HG02763 (cell line): ENCODE data around the gene SERPINA1.
"Not testable (repeated sequence)": the region's sequence is repeated elsewhere in the genome, so short reads cannot be mapped to it uniquely, and the experiment has no call there.

ENCODE experiments used
- ATAC-seq: cut with Tn5 transposase; IDR thresholded peaks from one replicate; pipeline ENCODE4 v1.9.1; 2021; ENCODE audit warnings: mild to moderate bottlenecking, moderate library complexity; ENCODE audit not compliant: unreplicated experiment

SERPINA1 gene

DNA sequence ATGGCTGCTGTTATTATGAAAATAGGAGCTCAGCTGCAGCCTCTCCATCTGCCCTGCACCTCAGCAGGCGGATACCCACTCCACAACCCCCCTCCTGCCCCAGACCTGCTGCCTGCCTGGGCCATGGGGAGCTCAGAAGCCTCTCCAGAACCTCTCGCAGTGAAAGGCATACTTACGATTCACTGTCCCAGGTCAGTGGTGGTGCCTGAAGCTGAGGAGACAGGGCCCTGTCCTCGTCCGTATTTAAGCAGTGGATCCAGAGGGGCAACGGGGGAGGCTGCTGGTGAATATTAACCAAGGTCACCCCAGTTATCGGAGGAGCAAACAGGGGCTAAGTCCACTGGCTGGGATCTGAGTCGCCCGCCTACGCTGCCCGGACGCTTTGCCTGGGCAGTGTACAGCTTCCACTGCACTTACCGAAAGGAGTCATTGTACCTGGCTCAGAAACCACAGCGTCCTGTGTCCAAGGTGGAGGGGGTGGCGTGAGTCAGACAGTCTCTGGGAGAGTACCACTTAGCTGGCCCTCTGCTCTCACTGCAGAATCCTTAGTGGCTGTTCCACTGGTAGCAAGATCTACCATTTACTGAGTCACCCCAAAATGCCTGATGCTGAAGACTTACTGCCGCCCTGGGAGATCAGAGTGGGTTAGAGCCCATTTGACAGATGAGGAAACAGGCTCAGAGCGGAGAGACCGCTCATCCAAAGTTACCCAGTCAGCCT, at the start of gene SERPINA1:
SERPINA1 (minus strand) TSS at position 219 of the 720 bp plus-strand sequence. CDS start 5,365 bp downstream, outside the sequence.
- no peak for ATAC-seq

DNA sequence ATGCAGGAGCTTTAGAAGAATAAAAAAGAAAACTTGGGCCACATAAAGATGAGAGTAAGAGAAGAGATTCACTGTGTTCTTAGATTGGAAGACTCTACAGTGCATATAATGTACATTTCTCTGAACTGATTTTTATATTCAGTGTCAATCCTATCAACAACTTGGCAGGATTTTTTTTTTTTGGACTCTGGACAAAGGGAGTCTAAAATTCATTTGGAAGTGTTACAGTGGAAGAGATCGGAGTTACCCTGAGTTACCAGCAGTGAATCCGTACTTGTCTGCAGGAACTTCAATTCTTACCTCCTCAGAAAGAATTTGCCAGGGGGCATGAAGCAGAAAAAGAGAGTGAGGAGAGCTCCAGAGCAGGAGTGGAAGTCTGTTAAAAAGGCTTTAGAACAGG, 40.2 kb upstream of the SERPINA1 start:
- ATAC-seq = no peak

DNA sequence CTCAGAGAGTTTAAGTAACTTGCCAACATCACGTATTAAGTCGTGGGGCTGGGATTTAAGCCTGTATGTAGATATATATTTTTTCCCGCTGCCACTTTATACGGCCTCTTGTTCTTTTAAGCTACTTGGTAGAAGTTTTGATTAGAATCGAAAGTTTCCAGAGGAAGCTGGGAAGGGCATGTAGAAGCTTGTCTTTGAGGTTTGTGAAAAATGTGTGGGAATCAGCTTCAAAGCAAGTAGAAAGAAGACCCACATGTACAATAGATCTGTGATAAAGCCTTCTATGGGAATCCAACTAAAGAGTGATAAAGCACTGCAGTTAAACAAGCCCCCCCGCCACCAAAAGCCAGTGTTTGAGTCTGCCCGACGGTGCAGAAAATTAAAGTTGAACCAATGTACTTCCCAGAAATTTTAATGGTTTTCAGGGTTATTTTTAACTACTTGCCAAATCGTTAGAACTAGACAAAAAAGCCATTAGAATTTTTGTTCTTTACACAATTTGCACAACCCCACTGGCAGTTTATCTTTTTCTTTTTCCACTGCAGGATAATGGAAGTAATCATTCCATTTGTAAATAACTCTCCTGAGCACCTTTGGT, 38.7 kb upstream of the SERPINA1 start:
- ATAC-seq = no peak

DNA sequence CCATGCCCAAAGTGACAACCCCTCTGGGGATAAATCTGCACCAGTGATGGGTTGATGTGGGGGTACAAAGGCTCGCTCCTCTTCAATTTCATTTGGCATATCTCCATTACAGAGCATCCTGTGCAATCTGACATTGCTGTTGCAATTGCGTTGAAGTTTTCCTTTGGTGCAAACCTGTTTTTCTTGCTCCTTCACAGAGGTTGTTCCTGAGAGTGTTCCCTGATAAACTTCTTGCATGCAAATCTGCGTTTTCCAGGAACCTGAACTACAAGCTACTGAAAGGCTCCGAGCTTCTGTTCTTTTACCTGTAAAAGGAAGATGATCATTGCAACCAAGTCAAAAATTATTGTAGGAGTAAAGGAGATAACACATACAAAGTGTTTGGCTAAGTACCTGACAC, 38.1 kb upstream of the SERPINA1 start:
- no peak for ATAC-seq

DNA sequence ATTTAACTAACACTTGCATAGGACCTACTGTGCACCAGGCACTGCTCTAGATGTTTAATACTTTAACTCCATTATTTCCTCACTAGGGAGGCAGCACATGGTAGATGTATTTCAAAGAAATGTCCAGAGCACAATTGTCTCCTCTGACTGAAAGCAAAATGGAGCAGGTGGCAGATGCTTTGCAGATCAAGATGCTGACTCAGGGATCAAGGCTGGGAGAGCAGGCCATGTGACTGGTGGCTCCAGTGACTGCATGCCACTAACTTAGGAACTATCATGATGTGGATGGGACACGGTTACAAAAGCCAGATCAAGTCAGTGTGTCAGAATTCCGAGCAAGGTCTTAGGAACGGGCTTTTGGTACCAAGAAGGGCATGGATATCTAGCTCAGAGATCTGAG, 36.0 kb upstream of the SERPINA1 start:
- no peak for ATAC-seq

DNA sequence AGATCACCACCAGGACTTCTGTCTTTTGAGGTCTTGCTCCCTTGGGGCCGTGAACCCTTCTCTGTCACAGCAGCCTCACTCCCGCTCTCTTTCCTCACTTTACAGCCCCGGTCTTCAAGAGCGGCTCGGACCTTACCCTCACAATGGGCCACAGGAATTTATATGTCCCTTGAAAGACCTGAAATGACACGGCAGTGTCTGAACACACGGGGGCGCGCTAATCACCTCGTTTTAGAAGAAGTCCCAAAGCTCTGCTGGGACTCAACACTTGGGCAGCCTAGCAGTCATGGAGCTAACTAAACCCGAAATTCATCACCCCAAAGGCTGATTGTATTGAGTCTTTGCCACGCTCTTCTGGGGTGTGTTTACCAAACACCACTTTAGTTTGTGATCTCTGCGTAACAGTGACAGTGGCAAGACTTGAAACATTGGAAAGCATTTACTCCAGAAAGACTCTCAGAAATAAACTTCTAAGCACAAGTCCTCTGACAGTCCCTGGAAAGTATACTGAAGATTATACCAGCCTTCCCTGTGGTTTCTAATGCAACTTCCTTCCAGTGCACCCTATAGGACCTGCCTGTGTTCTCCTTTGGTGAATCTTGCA, 35.2 kb upstream of the SERPINA1 start:
- ATAC-seq = no peak

DNA sequence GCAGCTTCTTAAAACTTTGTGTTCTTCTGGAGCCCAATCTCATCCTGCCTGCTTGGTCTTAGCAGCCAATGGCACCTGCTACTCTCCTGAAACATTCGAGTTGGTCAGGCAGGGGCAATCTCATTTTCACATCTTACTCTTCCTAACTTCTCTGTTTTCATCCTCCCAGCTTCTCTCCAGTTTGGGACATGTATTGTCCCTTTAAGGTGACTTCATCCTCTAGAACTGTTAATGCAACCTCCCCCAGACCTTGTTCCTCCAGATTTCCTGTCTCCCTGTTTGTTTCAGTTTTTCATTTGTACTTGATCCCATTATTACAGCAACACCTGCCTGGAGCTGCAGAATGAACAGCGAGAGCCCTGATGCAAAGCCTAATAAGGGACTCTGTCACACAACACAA, 32.9 kb upstream of the SERPINA1 start:
- ATAC-seq = no peak

DNA sequence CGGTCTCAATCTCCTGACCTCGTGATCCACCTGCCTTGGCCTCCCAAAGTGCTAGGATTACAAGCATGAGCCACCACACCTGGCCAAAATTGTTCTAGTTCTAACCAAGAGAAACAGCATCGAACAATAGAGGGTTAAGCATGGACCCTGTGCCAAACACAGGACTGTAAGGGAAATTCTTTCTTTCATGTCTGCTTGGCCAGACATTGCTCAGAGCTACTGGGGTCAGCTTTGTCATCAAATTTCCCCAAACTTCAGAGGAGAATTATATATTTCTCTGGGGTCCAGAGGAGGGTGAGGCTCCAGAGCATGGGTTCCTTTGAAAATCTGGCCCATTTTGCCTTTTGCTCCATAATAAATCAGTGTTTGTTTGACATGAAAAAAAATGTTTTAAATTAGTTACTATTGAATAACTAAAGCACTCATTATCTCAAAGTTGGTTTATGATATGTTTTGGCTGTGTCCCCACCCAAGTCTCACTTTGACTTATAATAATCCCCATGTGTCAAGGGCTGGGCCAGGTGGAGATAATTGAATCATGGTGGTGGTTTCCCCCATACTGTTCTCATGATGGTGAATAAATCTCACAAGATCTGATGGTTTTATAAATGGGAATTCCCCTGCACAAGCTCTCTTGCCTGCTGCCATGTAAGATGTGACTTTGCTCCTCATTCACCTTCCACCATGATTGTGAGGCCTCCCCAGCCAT, 29.2 kb upstream of the SERPINA1 start:
- not testable (repeated sequence) for ATAC-seq

DNA sequence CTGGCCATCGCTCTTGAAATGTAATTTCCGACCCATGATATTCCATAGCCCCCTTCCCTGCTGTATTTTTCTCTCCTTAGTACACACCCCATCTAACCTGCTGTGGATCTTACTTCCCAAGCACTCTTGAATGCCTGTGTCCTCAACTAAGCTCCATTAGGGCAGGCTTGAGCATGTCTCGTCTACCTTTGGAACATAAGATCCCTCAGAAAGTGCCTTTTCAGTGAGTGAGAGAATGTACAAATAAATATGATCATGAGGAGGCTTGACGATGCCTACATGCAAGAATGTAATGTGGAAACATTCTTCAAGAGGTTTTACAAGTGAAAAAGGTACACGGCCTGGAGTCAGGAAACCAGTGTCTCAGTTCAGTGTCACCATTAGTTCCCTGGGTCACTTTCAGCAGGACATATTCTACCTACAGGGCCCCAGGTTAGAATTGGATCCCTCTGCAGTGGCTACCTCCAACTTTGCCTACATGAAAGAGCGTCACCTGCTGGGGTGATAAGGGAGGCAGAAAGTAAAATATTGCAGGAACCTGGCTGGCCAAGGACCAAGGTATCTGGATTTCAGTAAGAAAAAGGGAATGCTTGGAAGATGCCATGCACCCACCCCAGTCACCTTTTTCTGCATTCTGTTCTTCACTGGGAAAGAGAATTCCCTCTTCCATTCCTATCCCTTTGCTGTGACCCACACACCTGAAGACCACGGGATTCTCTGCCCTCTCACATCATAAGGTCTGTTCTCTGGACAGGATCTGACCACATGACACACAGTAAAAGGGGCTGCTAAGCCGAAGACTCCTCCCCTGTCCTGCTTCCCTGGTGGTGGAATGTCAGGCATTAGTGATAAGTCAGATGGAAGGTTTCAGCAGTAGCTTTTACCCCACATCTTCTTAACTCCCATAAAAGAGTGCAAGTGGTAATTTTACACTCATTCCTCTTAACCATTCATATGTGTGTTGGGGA, 24.6 kb upstream of the SERPINA1 start:
- ATAC-seq = no peak

DNA sequence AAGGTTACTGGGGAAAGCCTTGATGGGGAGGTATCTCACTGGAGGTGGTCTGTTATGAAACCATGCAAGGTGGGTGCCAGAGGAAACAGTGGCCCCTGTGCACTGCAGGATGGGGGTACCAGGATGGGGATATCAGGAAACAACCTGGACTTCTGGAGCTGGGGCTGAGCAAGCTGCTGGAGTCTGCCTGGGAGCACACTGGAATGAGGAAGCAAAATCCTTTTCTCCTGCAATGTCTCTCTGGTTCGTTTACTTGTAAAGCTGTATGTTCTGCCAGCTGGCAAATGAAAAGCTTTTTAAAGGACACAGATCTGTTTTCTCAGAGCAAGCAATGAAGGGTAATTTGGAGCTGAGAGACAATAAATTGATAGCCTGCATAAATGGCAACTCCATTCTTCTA, 23.2 kb upstream of the SERPINA1 start:
- no peak for ATAC-seq

DNA sequence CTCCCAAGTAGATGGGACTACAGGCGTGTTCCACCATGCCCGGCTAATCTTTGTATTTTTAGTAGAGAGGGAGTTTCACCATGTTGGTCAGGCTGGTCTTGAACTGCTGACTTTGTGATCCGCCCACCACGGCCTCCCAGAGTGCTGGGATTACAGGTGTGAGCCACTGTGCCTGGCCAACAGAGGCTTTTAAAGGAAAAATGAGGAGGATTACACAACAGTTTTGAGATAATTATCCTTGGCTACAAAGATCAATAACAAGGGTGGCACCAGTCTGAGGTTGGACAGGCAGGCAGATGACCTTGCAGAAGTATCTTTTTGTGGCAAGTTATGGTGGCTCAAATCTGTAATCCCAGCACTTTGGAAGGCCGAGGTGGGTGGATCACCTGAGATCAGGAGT, 21.0 kb upstream of the SERPINA1 start:
- ATAC-seq = not testable (repeated sequence)

DNA sequence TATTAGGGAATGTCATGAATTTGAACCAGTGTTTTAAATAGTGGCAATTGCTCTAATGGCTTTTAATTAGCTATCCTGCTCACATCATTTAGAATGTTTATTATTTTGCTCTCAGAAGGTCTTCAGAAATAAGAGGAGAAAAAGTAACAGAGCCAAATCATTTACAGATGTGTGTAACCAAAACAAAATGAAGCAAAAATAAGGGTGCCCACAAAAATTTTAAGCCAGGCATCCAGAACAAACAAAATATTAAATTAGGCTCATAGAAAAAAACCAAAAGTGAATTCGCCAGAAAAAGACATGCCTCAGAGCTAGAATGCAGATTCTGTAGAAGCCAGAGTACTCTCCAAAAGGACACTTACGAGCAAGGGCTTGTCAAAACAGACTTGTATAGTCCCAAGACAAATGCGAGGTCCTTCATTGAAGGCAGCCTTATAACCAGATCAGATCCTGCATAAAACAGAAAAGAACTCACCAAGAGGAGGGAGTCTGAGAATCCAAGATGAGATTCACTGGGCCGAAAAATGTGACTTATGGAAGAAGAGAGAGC, 20.2 kb upstream of the SERPINA1 start:
- ATAC-seq = no peak

DNA sequence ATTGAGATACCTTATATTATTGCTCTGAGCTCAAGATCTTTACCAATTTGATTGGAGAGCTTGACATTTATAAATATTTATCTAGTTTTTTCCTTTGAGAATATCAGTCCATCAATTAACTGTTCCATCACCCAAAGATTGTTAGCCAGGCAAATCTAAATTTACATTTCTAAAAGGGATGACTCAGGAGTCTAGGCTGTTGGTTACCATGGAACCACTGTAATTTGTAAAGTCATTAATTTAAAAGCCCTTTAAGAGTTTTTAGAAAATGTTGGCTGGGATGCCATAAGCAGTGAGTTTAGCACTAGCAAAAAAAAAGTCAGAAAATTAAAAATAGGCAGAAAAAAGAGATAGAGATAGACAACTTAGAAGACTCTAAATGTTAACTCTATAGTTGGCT, 19.5 kb upstream of the SERPINA1 start:
- no peak for ATAC-seq

DNA sequence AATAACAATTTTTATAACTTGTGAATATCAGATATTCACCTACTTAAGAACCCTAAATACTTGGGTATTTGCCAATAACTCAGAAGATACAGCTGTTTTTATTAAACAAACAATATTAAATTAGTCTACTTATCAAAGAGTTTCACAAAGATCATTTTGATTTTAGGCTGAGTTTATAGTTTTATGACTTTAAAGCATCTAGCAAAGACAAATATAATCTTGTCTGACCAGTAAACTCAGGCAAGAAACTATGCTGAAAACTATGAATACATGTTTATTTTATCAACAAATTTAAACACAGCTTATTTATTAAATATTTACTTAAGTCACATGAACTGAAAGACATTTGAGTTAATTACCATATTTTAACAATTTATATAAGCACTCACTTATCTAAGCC, 18.5 kb upstream of the SERPINA1 start:
- ATAC-seq = no peak

DNA sequence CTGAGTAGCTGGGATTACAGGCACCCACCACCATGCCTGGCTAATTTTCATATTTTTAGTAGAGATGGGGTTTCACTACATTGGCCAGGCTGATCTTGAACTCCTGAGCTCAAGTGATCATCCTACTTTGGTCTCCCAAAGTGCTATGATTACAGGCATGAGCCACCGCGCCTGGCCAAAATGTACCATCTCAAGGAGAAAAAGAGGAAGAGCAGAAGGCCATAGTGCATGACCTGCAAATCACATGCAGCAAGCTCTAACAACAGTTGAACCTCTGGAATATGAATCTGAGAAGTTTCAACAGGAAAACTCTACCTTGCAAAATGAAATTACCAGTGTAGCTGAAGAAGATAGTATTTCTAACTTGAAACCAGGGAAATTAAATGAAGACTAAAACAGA, 17.1 kb upstream of the SERPINA1 start:
- no peak for ATAC-seq

DNA sequence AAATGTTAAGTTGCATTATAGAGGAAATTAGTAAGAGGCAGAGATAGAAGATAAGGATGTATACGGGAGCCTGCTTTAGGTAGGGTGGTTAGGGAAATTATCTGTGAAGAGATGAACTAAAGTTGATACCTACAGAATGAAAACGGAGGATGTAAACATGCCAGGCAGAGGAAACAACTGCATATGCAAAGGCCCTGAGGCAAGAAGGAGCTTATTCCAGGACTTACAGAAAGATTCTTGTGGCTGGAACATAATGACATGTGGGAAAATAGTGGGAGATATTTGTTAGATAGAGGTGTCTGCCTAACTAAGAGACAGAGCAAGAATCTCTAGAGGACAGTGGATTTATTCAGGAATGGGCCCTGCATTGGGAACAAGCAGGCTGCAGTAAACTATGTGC, 16.2 kb upstream of the SERPINA1 start:
- ATAC-seq = no peak

DNA sequence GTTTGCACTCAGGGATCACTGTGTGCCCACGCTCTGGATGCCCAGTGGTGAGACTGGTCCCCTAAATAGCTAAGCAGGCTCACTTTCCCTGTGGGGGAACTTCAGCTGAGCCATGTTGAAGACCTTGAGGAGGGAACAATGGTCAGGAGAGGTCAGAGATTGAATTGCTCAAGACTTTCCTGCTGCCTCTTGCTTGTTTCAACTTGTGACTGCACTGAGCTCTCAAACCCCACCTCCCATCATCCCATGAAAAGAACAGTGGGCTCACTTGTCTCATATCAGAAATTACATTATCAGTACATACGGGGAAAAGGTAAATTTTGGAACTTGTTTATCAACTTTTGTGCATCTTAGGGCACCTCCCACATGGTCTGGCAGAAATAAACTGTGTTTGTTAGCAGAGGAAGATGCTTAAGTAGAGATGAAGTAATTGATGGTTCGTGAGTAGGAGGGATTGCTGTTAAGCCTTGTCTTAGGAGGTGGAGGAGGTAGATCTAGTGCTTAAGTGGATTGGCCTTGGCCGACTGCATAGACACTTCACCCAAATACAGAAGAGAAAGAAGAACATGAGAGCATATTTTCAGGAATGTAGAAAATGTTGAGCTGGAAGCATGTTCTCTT, 15.0 kb upstream of the SERPINA1 start:
- no peak for ATAC-seq

DNA sequence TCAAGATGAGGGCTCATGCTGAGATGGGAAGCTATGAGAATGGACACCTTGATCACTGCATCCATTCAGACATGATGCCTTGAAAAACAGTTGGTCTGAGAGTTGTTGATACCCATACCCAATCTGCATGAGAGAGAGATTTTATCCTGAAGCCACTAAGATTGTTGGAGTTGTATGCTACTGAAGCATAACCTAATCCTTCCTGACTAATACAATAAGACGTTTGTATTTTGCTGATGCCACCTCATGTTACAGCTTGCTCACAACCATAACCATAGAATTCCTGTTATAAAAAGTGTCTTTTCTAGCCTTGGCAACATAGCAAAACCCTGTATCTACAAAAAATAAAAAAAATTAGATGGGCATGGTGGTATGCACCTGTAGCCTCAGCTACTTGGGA, 12.7 kb upstream of the SERPINA1 start:
- ATAC-seq = no peak

DNA sequence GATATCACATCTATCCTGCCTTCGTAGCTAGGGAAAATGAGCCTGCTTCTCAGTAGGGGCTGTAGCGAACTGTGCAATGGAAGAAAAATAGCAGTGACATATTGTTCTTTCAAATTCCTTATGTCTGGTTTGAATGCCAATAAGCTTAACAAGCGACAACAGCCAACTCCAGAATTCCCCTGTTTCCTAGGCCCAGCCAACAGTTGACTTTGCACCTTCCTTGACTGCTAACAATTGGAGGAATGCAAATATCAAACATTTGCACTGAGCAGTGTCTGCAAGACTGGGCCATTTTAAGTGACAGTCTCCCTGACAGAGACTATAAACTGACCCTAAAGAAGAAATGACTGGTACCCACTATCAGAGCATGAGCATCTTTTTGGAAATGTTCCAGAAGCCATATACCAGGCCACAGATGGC, 12.0 kb upstream of the SERPINA1 start:
- no peak for ATAC-seq

DNA sequence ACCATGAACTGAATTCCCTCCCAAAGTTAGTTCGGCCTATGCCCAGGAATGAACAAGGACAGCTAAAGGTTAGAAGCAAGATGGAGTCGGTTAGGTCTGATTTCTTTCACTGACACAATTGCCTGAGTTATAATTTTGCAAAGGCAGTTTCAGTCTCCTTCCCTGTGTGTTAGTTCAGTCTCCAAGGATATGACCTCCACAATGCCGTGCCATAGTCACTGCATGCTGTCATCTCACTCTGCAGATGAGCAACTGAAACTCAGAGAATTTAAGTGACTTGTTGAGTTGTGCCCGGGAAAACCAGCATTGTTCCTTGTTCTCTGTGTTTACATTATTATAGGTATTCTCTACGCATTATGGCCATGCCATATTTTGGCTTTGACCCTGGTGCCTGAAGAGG, 10.1 kb upstream of the SERPINA1 start:
- ATAC-seq = no peak
